Panc1 (cell line): ENCODE data around the gene MYL10. TPM values are rescaled to one million over a fixed set of nuclear protein-coding genes. Genes with fewer than 3 reads are reported as not detected.

ENCODE experiments used
- ATAC-seq: fragments of 200-7000 bp; cut with Tn5 transposase; 2 replicates; pipeline ENCODE4 v1.9.1; 2020; ENCODE audit warnings: mild to moderate bottlenecking, moderate library complexity
- BruUV-seq: library from RNA; stranded (reverse); fragments of 400-500 nt; replicated peaks from 2 replicates; lab custom pipeline; 2021; lab: Mats Ljungman, UMichigan
- CTCF ChIA-PET: fragments of 300-600 bp; sonication (Branson Sonifier 250); formaldehyde crosslinking; loops from one replicate; lab custom pipeline; 2022; ENCODE audit warnings: antibody characterized with exemption; lab: Charles Lee
- POLR2A ChIA-PET: fragments of 300-600 bp; sonication (Branson Sonifier 250); formaldehyde crosslinking; loops from one replicate; lab custom pipeline; 2022; ENCODE audit warnings: antibody characterized with exemption; lab: Charles Lee
- DNase-seq: peaks from one replicate; pipeline ENCODE4 v3.0.0-alpha.2; 2010; ENCODE audit warnings: low read depth, low spot score
- H3K27ac ChIP-seq: 2 replicates; pipeline ENCODE4 v1.5.1; 2011; ENCODE audit warnings: mild to moderate bottlenecking, low read length, inconsistent platforms
- H3K27me3 ChIP-seq: fragments of 200-500 bp; sonication (Bioruptor generic); 2 replicates; pipeline ENCODE4 v1.6.0; 2014; ENCODE audit warnings: low read length, inconsistent platforms; ENCODE audit not compliant: control insufficient read depth, insufficient read depth
- H3K36me3 ChIP-seq: fragments of 200-500 bp; sonication (Bioruptor generic); 2 replicates; pipeline ENCODE4 v1.5.1; 2014; ENCODE audit warnings: inconsistent platforms, mild to moderate bottlenecking, low read length, moderate library complexity; ENCODE audit not compliant: control insufficient read depth, insufficient read depth
- H3K4me1 ChIP-seq: 2 replicates; pipeline ENCODE4 v1.5.1; 2011; ENCODE audit warnings: inconsistent platforms, mild to moderate bottlenecking, low read length, moderate library complexity; ENCODE audit not compliant: control insufficient read depth, insufficient read depth
- H3K4me3 ChIP-seq, 2 experiments: 2 replicates each; pipeline ENCODE4 v1.5.1; 2011 to 2012; ENCODE audit warnings: low read depth in 2 of 2, low read length in 2 of 2, mild to moderate bottlenecking in 2 of 2, inconsistent platforms in 1 of 2, moderate library complexity in 1 of 2
- H3K9me3 ChIP-seq: fragments of 200-500 bp; sonication (Bioruptor generic); 2 replicates; pipeline ENCODE4 v1.5.1; 2014; ENCODE audit warnings: low read depth, mild to moderate bottlenecking, inconsistent platforms, low read length, moderate library complexity; ENCODE audit not compliant: control insufficient read depth, insufficient read depth
- POLR2AphosphoS5 ChIP-seq: IDR thresholded peaks from 2 replicates; pipeline ENCODE4 v1.6.1; 2012; ENCODE audit warnings: mild to moderate bottlenecking, low read depth, low read length, moderate library complexity
- SIN3A ChIP-seq: IDR thresholded peaks from 2 replicates; pipeline ENCODE4 v1.6.1; 2012; ENCODE audit warnings: low read depth, mild to moderate bottlenecking, low read length, moderate library complexity, borderline replicate concordance; ENCODE audit not compliant: insufficient read depth
- TCF7L2 ChIP-seq: IDR thresholded peaks from 2 replicates; pipeline ENCODE4 v1.6.1; 2011; ENCODE audit warnings: mild to moderate bottlenecking, low read depth, low read length, inconsistent platforms
- in situ Hi-C: cut with HindIII; loops from 2 replicates; pipeline ENCODE4 v1.10.0; 2016; ENCODE audit warnings: low sequenced_read_pairs, low pct_unique_long_range_greater_than_20kb
- intact Hi-C: fragments of 100-400 bp; cut with micrococcal nuclease; formaldehyde crosslinking; loops from one replicate; pipeline ENCODE4 v1.10.0; 2022; ENCODE audit not compliant: unreplicated experiment
- total RNA-seq: library from RNA; stranded (reverse); gene quantifications from one replicate; pipeline ENCODE4 v1.2.1, GENCODE V29; 2021; ENCODE audit not compliant: unreplicated experiment
- TF ChIP-seq, protein P1 (sequence below): fragments of 450-650 bp; IDR thresholded peaks from 2 replicates; pipeline ENCODE4 v1.5.1; 2017; ENCODE audit warnings: mild to moderate bottlenecking
- TF ChIP-seq, protein P2 (sequence below), 2 experiments: IDR thresholded peaks; 2 replicates each; pipeline ENCODE4 v1.6.1; 2011 to 2012; ENCODE audit warnings: low read depth in 2 of 2, control low read depth in 1 of 2, low read length in 1 of 2, mild to moderate bottlenecking in 1 of 2, moderate library complexity in 1 of 2; ENCODE audit not compliant: insufficient read depth in 1 of 2

Gene MYL10
- total RNA-seq, 1 experiment from 2014 or later = not detected

DNA sequence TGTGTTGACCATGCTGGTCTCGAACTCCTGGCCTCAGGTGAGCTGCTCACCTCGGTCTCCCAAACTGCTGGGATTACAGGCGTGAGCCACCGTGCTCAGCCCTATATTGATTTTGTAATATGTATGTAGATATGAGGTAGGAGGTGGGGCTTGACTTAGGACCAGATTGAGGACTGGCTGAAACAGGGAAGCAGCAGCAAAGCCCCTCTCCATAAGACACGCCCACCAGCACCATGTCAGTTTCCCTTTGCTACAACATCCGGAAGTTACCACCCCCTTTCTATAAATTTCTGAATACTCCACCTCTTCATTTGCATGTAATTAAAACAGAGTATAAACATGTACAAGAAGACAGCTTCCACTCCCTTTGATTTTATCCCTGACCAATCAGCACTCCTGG is 47.9 kb upstream of the MYL10 start:
- Histone ChIP-seq H3K36me3 (no peaks in the 10 kb centered on the region), H3K27ac (no peak overlapping the region), H3K4me1 (peaks cover 17% of the 10 kb centered on the region), H3K27me3 (no peaks in the 10 kb centered on the region), H3K4me3 (no peak overlapping the region), H3K9me3 (no peaks in the 10 kb centered on the region)
- DNase-seq = no peak
- in situ Hi-C loops (no loop called here), intact Hi-C loops (no loop called here)
- ChIA-PET CTCF (no interaction called here), POLR2A (no interaction called here)
- no peak for TF ChIP-seq SIN3A
- ATAC-seq = no peak
- BruUV-seq = no TSS peak

DNA sequence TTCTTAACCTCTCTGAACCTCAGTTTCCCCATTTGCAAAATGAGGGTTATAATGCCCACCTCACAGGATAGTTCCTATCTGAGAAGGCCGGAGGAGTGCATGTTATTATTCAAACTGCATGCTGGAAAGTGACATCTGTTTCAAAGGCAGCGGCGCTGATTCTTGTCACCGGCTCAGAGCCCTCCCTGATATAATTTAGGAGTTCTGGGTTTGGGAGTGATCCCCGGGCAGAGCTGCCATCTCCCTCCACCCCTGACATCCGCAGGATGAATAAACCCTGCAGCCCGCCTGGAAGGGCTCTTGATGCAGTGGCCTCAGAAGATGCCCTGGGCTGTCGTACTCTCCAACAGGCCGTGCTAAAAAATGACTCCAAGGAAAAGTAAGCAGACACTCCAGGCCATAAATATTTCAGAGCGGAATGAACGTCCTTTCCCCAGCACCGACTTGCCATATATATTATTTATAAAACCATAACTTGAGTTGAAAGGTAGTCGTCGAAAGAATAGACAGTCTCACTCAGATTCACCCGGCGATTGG is 47.0 kb upstream of the MYL10 start:
- Histone ChIP-seq H3K4me3 (no peak overlapping the region), H3K27me3 (no peaks in the 10 kb centered on the region), H3K4me1 (peaks cover 12% of the 10 kb centered on the region), H3K27ac (no peak overlapping the region), H3K36me3 (no peaks in the 10 kb centered on the region), H3K9me3 (no peaks in the 10 kb centered on the region)
- ChIA-PET POLR2A (no interaction called here), CTCF (interaction anchor here (0.5 kb wide), 1 partner anchor 130 kb away, joined by 6 read pairs; no protein-coding TSS in a partner anchor)
- DNase-seq (no peak), ATAC-seq (no peak)
- TF ChIP-seq TCF7L2 (no peak), SIN3A (no peak), POLR2AphosphoS5 (no peak)
- TF ChIP-seq, protein P1, sequence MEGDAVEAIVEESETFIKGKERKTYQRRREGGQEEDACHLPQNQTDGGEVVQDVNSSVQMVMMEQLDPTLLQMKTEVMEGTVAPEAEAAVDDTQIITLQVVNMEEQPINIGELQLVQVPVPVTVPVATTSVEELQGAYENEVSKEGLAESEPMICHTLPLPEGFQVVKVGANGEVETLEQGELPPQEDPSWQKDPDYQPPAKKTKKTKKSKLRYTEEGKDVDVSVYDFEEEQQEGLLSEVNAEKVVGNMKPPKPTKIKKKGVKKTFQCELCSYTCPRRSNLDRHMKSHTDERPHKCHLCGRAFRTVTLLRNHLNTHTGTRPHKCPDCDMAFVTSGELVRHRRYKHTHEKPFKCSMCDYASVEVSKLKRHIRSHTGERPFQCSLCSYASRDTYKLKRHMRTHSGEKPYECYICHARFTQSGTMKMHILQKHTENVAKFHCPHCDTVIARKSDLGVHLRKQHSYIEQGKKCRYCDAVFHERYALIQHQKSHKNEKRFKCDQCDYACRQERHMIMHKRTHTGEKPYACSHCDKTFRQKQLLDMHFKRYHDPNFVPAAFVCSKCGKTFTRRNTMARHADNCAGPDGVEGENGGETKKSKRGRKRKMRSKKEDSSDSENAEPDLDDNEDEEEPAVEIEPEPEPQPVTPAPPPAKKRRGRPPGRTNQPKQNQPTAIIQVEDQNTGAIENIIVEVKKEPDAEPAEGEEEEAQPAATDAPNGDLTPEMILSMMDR = no peak
- TF ChIP-seq, protein P2, sequence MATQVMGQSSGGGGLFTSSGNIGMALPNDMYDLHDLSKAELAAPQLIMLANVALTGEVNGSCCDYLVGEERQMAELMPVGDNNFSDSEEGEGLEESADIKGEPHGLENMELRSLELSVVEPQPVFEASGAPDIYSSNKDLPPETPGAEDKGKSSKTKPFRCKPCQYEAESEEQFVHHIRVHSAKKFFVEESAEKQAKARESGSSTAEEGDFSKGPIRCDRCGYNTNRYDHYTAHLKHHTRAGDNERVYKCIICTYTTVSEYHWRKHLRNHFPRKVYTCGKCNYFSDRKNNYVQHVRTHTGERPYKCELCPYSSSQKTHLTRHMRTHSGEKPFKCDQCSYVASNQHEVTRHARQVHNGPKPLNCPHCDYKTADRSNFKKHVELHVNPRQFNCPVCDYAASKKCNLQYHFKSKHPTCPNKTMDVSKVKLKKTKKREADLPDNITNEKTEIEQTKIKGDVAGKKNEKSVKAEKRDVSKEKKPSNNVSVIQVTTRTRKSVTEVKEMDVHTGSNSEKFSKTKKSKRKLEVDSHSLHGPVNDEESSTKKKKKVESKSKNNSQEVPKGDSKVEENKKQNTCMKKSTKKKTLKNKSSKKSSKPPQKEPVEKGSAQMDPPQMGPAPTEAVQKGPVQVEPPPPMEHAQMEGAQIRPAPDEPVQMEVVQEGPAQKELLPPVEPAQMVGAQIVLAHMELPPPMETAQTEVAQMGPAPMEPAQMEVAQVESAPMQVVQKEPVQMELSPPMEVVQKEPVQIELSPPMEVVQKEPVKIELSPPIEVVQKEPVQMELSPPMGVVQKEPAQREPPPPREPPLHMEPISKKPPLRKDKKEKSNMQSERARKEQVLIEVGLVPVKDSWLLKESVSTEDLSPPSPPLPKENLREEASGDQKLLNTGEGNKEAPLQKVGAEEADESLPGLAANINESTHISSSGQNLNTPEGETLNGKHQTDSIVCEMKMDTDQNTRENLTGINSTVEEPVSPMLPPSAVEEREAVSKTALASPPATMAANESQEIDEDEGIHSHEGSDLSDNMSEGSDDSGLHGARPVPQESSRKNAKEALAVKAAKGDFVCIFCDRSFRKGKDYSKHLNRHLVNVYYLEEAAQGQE (IDR thresholded peaks at IDR 0.05; ENCODE audit: insufficient read depth in 1 of 2, low read depth in 2 of 2, low read length in 1 of 2) = no peak
- BruUV-seq = no TSS peak
- intact Hi-C loops (no loop called here), in situ Hi-C loops (no loop called here)

DNA sequence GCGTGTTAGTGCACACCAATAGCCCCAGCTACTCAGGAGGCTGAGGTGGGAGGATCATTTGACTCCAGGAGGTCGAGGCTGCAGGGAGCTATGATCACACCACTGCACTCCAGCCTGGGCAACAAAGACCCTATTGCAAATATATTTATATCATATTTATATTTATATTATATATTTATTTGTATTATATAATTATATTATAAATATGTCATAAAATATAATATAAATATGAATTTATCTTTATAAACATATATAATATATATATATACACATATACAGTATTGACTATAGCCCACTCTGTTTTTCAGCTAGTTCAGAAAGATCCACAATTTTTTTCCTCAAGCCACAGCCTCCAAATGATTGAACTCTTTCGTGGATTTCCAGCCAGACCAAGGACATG is 45.3 kb upstream of the MYL10 start:
- Histone ChIP-seq H3K4me1 (peaks cover 6% of the 10 kb centered on the region; the same call in 1 of the 2 replicates), H3K36me3 (no peaks in the 10 kb centered on the region), H3K27me3 (no peaks in the 10 kb centered on the region), H3K9me3 (no peaks in the 10 kb centered on the region), H3K27ac (no peak overlapping the region), H3K4me3 (no peak overlapping the region)
- TF ChIP-seq SIN3A (no peak), TCF7L2 (no peak), POLR2AphosphoS5 (no peak)
- TF ChIP-seq, protein P1 = no peak
- TF ChIP-seq, protein P2 (IDR thresholded peaks at IDR 0.05; ENCODE audit: insufficient read depth in 1 of 2, low read depth in 2 of 2, low read length in 1 of 2) = no peak
- in situ Hi-C loops = no loop called here
- CTCF ChIA-PET = no interaction called here
- intact Hi-C loops = no loop called here
- DNase-seq (no peak), ATAC-seq (no peak)
- BruUV-seq = no TSS peak
- POLR2A ChIA-PET = no interaction called here
